Body of pancreas (tissue), 4 donors: Measurements from ENCODE around the gene NLGN1.

Experiments
- CTCF ChIP-seq, 7 experiments: fragments of 450-650 bp in 4 of 7; fragments of 200-600 bp in 3 of 7; sonication (generic) in 3 of 7; IDR thresholded peaks; one replicate each; pipeline ENCODE4 v1.5.1; 2016 to 2019; ENCODE audit warnings: antibody characterized with exemption in 7 of 7
- POLR2A ChIP-seq, 3 donors: fragments of 450-650 bp; IDR thresholded peaks; one replicate each; pipeline ENCODE4 v1.6.1; 2016; ENCODE audit warnings: antibody characterized with exemption in 3 of 3, mild to moderate bottlenecking in 2 of 3

GRCh38 chr3:173639098-173639497 lies 241.6 kb downstream of the NLGN1 start:
- TF ChIP-seq CTCF (IDR thresholded peaks at IDR 0.05) (no peak), POLR2A (IDR thresholded peaks at IDR 0.05) (no peak)
